Esophagus muscularis mucosa (tissue), 4 donors: Measurements from ENCODE around the gene XCL2. TPM values are rescaled to one million over a fixed set of nuclear protein-coding genes. Genes with fewer than 3 reads are reported as not detected.

Experiments
- DNase-seq: peaks from one replicate; pipeline ENCODE4 v3.0.0-alpha.2; 2017; ENCODE audit errors: extremely low spot score
- H3K27ac ChIP-seq, 4 donors: fragments of 200-600 bp; sonication (generic); replicated peaks in 1 of 4; 1 replicate in 3 of 4; 2 replicates in 1 of 4; pipeline ENCODE4 v1.5.1; 2016 to 2019; ENCODE audit warnings: mild to moderate bottlenecking in 1 of 4
- H3K27me3 ChIP-seq, 4 donors: fragments of 200-600 bp; sonication (generic); one replicate each; pipeline versions ENCODE4 v1.5.1 to v1.6.0; 2016 to 2019
- H3K36me3 ChIP-seq, 4 donors: fragments of 200-600 bp; sonication (generic); one replicate each; pipeline ENCODE4 v1.5.1; 2016 to 2019
- H3K4me1 ChIP-seq, 4 donors: fragments of 200-600 bp; sonication (generic); one replicate each; pipeline ENCODE4 v1.5.1; 2016 to 2019
- H3K4me3 ChIP-seq, 4 donors: fragments of 200-600 bp; sonication (generic); 1 replicate in 2 of 4; 2 replicates in 2 of 4; pipeline ENCODE4 v1.5.1; 2016 to 2019; ENCODE audit warnings: mild to moderate bottlenecking in 4 of 4, moderate library complexity in 1 of 4
- H3K9me3 ChIP-seq, 4 donors: fragments of 200-600 bp; sonication (generic); 1 replicate in 3 of 4; 2 replicates in 1 of 4; pipeline ENCODE4 v1.5.1; 2016 to 2019
- EP300 ChIP-seq: sonication (generic); formaldehyde crosslinking; IDR thresholded peaks from one replicate; pipeline ENCODE4 v1.6.1; 2017; ENCODE audit warnings: antibody characterized with exemption
- POLR2A ChIP-seq: fragments of 450-650 bp; IDR thresholded peaks from one replicate; pipeline ENCODE4 v1.6.1; 2017; ENCODE audit warnings: antibody characterized with exemption, moderate library complexity, mild to moderate bottlenecking, low read depth
- POLR2AphosphoS5 ChIP-seq, 2 donors: sonication (generic); formaldehyde crosslinking; IDR thresholded peaks; one replicate each; pipeline ENCODE4 v1.6.1; 2017; ENCODE audit warnings: antibody characterized with exemption in 2 of 2
- WGBS: methylation state at CpG from one replicate; pipeline ENCODE4 v1.1.5; 2018; 5-methylcytosine and 5-hydroxymethylcytosine counted together
- intact Hi-C: fragments of 100-400 bp; cut with DNase I; formaldehyde crosslinking; loops from one replicate; pipeline ENCODE4 v1.15.1; 2023
- total RNA-seq, 4 donors: library from RNA; depleted of rRNA; stranded (reverse); fragments of >200 nt; gene quantifications; one replicate each; pipeline versions ENCODE4 v1.1.0 to v1.2.1, GENCODE V29; 2016
- TF ChIP-seq, protein P1 (sequence below), 3 experiments: fragments of 200-600 bp in 2 of 3; fragments of 450-650 bp in 1 of 3; sonication (generic) in 2 of 3; IDR thresholded peaks; one replicate each; pipeline ENCODE4 v1.5.1; 2017 to 2019; ENCODE audit warnings: antibody characterized with exemption in 3 of 3, mild to moderate bottlenecking in 2 of 3, moderate library complexity in 1 of 3

Gene XCL2
- total RNA-seq, 4 donors from 2014 or later, result not detected

DNA sequence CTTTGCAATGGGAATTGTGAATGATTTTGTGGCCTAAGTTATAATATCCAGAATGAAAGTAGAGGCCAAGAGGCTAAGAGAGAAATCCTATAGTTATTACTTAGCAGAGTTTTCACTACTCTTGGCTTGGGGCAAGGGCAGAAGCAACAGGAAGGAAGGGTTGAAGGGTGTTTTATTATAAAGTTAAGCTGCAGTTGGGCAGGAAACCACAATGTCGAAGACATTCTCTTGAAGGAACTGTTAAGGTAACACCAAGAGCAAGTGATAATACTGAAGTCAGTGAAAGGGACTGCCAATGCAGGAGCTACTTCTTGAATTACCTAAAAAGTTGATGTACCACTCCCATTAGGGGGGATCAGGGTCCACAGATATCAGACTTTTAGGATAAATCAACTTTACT is 8.3 kb downstream of the XCL2 start:
- H3K9me3 ChIP-seq, result no peaks in the 10 kb centered on the region
- no peak overlapping the region for H3K27ac ChIP-seq
- no peak for DNase-seq
- intact Hi-C loops, result no loop called here
- H3K27me3 ChIP-seq, result no peaks in the 10 kb centered on the region
- TF ChIP-seq, protein P1, sequence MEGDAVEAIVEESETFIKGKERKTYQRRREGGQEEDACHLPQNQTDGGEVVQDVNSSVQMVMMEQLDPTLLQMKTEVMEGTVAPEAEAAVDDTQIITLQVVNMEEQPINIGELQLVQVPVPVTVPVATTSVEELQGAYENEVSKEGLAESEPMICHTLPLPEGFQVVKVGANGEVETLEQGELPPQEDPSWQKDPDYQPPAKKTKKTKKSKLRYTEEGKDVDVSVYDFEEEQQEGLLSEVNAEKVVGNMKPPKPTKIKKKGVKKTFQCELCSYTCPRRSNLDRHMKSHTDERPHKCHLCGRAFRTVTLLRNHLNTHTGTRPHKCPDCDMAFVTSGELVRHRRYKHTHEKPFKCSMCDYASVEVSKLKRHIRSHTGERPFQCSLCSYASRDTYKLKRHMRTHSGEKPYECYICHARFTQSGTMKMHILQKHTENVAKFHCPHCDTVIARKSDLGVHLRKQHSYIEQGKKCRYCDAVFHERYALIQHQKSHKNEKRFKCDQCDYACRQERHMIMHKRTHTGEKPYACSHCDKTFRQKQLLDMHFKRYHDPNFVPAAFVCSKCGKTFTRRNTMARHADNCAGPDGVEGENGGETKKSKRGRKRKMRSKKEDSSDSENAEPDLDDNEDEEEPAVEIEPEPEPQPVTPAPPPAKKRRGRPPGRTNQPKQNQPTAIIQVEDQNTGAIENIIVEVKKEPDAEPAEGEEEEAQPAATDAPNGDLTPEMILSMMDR (IDR thresholded peaks at IDR 0.05), result no peak
- TF ChIP-seq POLR2A, result no peak
- TF ChIP-seq POLR2AphosphoS5 (IDR thresholded peaks at IDR 0.05), result no peak
- TF ChIP-seq EP300, result no peak
- no peaks in the 10 kb centered on the region for H3K36me3 ChIP-seq
- no peak overlapping the region for H3K4me3 ChIP-seq
- peaks cover 0 to 6% (median 0%) of the 10 kb centered on the region in 4 donors for H3K4me1 ChIP-seq
- 36% methylated on average over 1 of the region's 1 CpG for WGBS

- Histone ChIP-seq H3K9me3 (no peaks in the 10 kb centered on the region), H3K36me3 (no peaks in the 10 kb centered on the region), H3K4me3 (no peak overlapping the region), H3K4me1 (peaks cover 0 to 6% (median 0%) of the 10 kb centered on the region in 4 donors), H3K27me3 (no peaks in the 10 kb centered on the region), H3K27ac (no peak overlapping the region)
- WGBS, result 100% methylated on average over 2 of the region's 2 CpGs
- no peak for TF ChIP-seq EP300
- TF ChIP-seq POLR2A, result no peak
- TF ChIP-seq, protein P1 (IDR thresholded peaks at IDR 0.05), result no peak
- TF ChIP-seq POLR2AphosphoS5 (IDR thresholded peaks at IDR 0.05), result no peak
- intact Hi-C loops, result no loop called here
- no peak for DNase-seq
These were observed 12.0 kb downstream of the XCL2 start for GRCh38 chr1:168531615-168532345.

GRCh38 chr1:168529518-168529917 is 14.3 kb downstream of the XCL2 start:
- DNase-seq, result no peak
- Histone ChIP-seq H3K4me3 (no peak overlapping the region), H3K36me3 (no peaks in the 10 kb centered on the region), H3K9me3 (no peaks in the 10 kb centered on the region), H3K27me3 (no peaks in the 10 kb centered on the region), H3K4me1 (no peaks in the 10 kb centered on the region), H3K27ac (no peak overlapping the region)
- intact Hi-C loops, result no loop called here
- TF ChIP-seq EP300, result no peak
- TF ChIP-seq, protein P1 (IDR thresholded peaks at IDR 0.05), result no peak
- WGBS, result 69% methylated on average over 1 of the region's 1 CpG

DNA sequence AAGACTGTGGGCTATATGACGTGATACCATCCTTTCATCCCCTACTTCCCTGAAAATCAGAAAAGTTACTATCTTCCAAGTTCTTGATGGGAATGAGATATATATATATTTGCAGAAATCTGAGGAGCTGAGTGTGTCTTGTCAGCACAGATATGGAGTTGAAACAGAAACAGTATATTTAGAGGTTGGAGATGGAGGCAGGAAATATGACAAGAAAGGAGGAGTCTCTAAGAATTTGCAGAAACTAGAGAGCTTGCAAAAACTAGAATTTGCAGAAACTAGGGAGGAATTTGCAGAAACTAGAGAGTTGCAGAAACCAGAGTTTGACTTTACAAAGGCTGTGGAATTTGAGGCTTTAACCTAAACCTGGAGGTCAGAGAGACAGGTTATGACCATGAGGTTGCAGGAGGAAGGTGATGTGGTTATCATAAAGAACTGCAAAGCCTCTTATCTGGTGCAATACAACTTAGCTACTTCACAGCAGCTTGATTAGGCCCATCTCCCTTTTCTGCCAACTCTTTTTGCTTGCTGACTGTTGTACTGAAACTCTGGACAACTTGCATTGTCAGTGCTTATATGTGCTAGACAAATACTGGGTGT is 22.3 kb downstream of the XCL2 start:
- intact Hi-C loops, result no loop called here
- no peaks in the 10 kb centered on the region for H3K27me3 ChIP-seq
- 90% methylated on average over 1 of the region's 1 CpG for WGBS

More for the DNA sequence above, 22.3 kb downstream of the XCL2 start:
- Histone ChIP-seq H3K9me3 (no peaks in the 10 kb centered on the region), H3K4me1 (peaks cover 0 to 11% (median 5%) of the 10 kb centered on the region in 4 donors), H3K4me3 (no peak overlapping the region), H3K27ac (no peak overlapping the region), H3K36me3 (no peaks in the 10 kb centered on the region)
- DNase-seq, result no peak
- TF ChIP-seq, protein P1 (IDR thresholded peaks at IDR 0.05), result no peak
- TF ChIP-seq POLR2AphosphoS5 (IDR thresholded peaks at IDR 0.05), result no peak
